ENCODE data around the gene RBM20.

RBM20 gene

DNA sequence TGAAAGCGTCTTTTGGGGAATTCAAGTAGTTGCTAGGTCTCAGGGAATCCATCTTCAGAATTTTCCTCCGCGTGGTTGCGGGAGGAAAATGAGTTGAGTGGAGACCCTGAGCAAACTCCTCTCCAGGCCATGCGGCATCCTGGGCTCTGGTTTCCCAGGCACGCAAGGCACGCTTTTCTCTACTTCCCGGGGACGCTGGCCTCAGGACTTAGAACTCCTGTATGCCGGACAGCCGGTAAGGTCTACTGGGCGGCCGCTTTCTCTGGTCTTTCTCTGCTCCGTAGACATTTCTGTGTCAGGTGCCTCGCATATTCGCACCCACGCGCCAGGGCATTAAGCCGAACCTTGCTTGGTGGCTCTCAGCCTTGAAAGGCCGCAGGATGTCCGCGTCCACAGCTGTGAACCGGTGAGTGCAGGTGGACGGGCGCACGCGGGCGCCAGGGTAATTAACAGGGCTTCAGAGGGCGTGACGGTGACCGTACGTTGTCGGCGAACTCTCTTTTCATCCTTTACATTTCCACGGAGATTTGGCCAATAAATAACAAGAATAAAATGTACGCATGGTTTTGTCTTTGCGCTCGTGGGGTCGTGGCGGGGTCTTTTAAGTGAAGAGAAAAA is 992 bp upstream of the RBM20 start:
- no peak for DNase-seq (ENCODE audit: low read depth)

DNA sequence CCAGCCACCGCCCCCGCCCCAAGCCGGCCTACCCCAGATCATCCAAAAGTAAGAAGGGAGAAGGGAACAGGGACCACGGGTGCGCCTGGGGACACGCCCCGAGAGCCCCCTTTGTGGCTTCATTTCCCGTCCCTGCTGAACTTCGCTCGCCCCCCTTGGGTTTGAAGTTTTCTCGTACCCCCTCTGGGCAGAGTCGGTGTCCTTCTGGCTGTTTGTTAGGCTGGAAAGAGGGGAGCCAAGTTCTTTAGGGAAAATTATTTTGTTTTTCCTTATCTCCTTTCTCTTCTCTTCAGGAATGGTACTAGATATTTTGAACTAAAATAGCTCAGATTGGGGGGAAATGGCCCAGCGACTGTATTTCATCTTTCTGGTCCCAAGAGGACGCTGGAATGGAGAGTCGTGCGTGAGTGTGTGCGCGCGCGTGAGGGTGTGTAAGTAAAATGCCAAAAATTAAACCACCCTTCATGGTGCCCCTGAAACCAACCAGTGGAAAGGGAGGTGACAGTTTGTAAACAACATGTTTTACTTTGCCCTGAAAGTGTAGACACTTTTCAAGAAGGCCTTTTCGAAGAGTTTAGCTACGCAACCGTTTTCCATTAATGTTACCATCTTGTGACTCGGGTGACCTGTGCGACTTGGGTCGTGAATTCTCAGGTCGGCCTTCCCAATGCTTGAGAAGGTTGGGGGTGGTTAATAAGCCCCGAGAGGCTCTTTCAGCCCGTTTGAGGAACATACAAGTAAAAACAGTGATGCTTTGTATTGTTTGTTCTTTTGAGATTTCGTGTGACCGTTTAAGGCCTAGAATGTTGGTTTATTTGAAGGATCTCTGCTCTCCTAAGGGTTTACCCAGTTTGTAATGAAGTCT is 694 bp downstream of the RBM20 start:
- no peak for DNase-seq (ENCODE audit: low read depth)
- TF ChIP-seq, protein P1, sequence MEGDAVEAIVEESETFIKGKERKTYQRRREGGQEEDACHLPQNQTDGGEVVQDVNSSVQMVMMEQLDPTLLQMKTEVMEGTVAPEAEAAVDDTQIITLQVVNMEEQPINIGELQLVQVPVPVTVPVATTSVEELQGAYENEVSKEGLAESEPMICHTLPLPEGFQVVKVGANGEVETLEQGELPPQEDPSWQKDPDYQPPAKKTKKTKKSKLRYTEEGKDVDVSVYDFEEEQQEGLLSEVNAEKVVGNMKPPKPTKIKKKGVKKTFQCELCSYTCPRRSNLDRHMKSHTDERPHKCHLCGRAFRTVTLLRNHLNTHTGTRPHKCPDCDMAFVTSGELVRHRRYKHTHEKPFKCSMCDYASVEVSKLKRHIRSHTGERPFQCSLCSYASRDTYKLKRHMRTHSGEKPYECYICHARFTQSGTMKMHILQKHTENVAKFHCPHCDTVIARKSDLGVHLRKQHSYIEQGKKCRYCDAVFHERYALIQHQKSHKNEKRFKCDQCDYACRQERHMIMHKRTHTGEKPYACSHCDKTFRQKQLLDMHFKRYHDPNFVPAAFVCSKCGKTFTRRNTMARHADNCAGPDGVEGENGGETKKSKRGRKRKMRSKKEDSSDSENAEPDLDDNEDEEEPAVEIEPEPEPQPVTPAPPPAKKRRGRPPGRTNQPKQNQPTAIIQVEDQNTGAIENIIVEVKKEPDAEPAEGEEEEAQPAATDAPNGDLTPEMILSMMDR (IDR thresholded peaks at IDR 0.05; ENCODE audit: low read depth, low read length, missing control alignments): no peak
- no peak overlapping the region for H3K4me3 ChIP-seq (ENCODE audit: low read depth, low read length)

More for the DNA sequence above, 992 bp upstream of the RBM20 start:
- TF ChIP-seq, protein P1 (IDR thresholded peaks at IDR 0.05; ENCODE audit: low read depth, low read length, missing control alignments): no peak
- H3K4me3 ChIP-seq (ENCODE audit: low read depth, low read length): peak overlapping the region; percentile 55

- no peak for DNase-seq (ENCODE audit: low read depth)
- TF ChIP-seq, protein P1 (IDR thresholded peaks at IDR 0.05; ENCODE audit: low read depth, low read length, missing control alignments): no peak
- no peak overlapping the region for H3K4me3 ChIP-seq (ENCODE audit: low read depth, low read length)
Measured at GRCh38 chr10:110646417-110647135, 2.4 kb downstream of the RBM20 start.

- no peak for DNase-seq (ENCODE audit: low read depth)
- TF ChIP-seq, protein P1 (IDR thresholded peaks at IDR 0.05; ENCODE audit: low read depth, low read length, missing control alignments): no peak
Measured at GRCh38 chr10:110647136-110647430, 2.9 kb downstream of the RBM20 start.

DNA sequence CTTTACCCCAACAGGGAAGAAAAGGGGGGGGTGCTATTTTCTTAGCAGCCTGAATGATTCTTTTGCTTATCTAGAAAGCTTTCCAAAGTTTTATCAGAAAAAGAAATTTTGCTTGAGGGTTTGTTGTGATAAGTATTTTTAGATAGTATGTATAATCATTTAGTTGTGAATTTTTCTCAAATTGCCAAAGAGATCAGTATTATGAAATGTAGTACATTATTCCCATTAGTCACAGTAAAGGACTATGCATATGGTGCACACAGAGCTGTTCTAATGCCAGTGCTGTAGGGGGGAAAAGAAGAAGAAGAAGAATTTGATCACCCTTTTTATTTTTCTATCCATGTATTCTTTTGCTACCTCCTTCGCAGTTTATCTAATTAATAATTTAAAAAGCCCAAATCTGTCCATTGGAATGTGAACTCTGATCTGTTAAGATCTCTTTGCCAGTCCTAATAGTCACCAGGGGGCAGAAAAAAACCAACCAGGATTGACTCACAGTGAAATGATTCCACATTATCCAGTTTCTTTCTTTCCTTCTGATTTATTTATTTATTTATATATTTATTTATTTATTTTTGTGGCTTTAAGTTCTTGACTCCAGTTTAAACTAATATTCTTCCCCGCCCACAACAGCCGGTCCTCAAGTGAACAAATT is 4.7 kb downstream of the RBM20 start:
- TF ChIP-seq, protein P1 (IDR thresholded peaks at IDR 0.05; ENCODE audit: low read depth, low read length, missing control alignments): no peak
- no peak overlapping the region for H3K4me3 ChIP-seq (ENCODE audit: low read depth, low read length)
- no peak for DNase-seq (ENCODE audit: low read depth)

More at GRCh38 chr10:110647136-110647430, 2.9 kb downstream of the RBM20 start:
- no peak overlapping the region for H3K4me3 ChIP-seq (ENCODE audit: low read depth, low read length)

DNA sequence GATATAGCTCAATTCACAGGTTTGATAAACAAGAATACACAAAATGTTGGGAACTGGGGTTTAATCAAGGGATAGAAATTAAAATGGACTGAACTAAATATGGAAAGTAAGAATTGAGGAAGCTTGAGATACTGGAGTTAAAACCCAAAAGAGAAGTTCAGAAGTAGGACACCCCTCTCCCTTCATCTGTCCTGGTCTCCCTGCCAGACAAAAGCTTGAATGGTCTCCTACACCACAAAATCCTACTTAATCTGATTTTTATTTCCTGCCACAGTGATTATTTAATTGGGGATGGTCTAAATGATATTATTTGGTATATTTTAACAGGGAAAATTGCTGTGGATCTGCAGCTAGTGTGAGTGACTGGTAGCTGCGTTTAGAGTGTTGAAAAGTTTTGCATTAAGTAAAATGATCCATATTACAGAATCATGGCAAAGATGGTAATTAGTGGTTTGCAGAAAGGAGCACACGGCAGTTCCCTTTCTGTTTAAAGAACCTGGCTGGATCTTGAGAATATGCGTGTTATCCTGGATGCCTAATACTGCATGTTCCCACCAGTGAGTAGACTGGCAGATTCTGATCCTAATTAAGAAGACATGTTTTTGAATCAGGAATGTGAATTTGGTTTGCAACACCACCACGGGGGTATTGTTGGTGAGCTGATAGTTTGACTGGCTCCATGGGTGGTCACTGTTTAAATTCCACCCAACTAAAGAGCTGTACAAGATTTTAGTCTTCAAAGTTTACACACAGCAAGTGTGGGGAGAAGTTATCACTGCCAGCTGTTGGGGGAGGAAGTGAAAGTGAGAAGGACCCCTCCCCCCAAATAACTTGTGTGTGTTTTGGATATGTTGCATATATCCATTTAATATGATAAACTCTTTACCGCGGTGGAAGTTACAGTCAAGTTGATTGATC is 5.5 kb downstream of the RBM20 start:
- H3K4me3 ChIP-seq (ENCODE audit: low read depth, low read length): no peak overlapping the region
- TF ChIP-seq, protein P1 (IDR thresholded peaks at IDR 0.05; ENCODE audit: low read depth, low read length, missing control alignments): no peak
- no peak for DNase-seq (ENCODE audit: low read depth)

Data from GM12864 (cell line).